Epithelial cell of proximal tubule (primary cell): Measurements from ENCODE around the gene PPM1E. TPM values are rescaled to one million over a fixed set of nuclear protein-coding genes. Genes with fewer than 3 reads are reported as not detected.
"Not testable (repeated sequence)": the region's sequence is repeated elsewhere in the genome, so short reads cannot be mapped to it uniquely, and the experiment has no call there.

Experiments used
- DNase-seq: peaks from one replicate; pipeline ENCODE4 v3.0.0-alpha.2; 2011; ENCODE audit warnings: low read depth
- H3K4me3 ChIP-seq: 2 replicates; pipeline ENCODE4 v1.5.1; 2011; ENCODE audit warnings: low read depth, mild to moderate bottlenecking, low read length
- total RNA-seq: library from RNA; depleted of rRNA; stranded (reverse); fragments of >200 nt; gene quantifications from 2 replicates; pipeline ENCODE4 v1.2.3, GENCODE V29; 2015
- TF ChIP-seq, protein P1 (sequence below): conservative IDR thresholded peaks from 2 replicates; pipeline ENCODE4 v1.5.1; 2012; ENCODE audit warnings: low read depth, mild to moderate bottlenecking, low read length

Gene PPM1E
- total RNA-seq, 1 donor from 2014 or later: 1.7 TPM

DNA sequence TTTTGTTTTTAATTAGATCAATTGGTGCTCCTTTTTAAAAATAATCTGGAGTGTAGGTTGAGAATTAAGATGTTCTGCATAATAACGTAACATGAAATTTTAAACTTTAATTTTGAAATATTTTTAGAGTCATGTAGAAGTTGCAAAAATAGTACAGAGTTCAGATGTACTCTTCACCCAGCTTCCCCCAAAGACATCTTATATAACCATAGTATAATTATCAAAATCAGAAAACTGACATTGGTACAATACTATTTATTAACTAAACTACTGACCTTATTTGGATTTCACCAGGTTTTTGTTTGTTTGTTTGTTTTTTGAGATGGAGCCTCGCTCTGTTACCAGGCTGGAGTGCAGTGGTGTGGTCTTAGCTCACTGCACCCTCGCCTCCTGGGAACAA lies 76.9 kb downstream of the PPM1E start:
- TF ChIP-seq, protein P1, sequence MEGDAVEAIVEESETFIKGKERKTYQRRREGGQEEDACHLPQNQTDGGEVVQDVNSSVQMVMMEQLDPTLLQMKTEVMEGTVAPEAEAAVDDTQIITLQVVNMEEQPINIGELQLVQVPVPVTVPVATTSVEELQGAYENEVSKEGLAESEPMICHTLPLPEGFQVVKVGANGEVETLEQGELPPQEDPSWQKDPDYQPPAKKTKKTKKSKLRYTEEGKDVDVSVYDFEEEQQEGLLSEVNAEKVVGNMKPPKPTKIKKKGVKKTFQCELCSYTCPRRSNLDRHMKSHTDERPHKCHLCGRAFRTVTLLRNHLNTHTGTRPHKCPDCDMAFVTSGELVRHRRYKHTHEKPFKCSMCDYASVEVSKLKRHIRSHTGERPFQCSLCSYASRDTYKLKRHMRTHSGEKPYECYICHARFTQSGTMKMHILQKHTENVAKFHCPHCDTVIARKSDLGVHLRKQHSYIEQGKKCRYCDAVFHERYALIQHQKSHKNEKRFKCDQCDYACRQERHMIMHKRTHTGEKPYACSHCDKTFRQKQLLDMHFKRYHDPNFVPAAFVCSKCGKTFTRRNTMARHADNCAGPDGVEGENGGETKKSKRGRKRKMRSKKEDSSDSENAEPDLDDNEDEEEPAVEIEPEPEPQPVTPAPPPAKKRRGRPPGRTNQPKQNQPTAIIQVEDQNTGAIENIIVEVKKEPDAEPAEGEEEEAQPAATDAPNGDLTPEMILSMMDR: no peak
- no peak for DNase-seq

DNA sequence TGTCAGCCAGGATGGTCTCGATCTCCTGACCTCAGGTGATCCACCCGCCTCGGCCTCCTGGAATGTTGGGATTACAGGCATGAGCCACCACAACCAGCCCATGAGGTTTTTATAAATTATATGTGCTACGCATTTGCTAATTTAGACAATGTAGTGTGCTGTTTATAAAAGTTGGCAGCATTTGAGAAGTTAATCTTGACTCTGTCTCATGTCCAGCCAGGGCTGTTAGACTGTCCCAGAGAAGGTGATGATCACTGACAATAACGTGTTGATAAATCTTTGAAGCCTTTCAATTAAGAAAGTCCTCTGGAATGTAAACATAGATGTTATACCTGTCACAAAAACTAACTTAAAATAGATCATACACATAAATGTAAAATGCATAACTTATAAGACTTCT lies 82.0 kb downstream of the PPM1E start:
- no peak overlapping the region for H3K4me3 ChIP-seq
- DNase-seq: no peak
- TF ChIP-seq, protein P1: no peak

More for the DNA sequence above, 76.9 kb downstream of the PPM1E start:
- no peak overlapping the region for H3K4me3 ChIP-seq

DNA sequence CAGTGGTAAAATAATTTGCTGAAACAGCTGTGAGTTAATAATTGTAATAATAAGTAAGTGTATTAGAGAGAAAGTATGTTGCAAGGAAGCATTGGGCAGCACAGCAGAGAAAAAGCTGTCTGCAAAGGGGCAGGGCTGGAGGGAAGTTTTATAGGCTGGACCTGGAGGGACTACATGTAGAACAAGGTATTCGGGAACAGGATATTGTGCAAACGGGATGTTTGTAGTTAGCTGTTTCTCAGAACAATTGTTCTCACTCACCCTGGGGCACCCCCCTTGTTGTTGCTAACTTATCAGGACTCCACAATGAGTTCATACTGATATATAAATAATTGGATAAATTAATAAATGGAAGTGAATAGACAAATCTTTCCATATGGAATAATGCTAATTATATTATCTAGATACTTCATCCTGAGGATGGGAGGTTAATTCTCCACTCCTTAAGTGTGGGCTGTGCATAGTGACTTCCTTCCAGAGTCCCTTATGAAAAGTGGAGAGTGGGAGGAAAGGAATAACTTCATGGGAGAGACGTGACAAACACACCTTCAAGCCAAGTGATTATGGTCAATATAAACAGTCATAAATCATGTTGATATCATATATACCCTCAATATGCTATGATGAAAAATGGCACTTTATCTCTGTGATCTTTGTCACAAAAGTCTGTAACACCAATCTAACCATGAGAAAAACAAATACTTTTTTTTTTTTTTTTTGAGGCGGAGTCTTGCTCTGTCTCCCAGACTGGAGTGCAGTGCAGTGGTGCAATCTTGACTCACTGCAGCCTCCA lies 85.4 kb downstream of the PPM1E start:
- no peak for DNase-seq
- TF ChIP-seq, protein P1: no peak
- no peak overlapping the region for H3K4me3 ChIP-seq

DNA sequence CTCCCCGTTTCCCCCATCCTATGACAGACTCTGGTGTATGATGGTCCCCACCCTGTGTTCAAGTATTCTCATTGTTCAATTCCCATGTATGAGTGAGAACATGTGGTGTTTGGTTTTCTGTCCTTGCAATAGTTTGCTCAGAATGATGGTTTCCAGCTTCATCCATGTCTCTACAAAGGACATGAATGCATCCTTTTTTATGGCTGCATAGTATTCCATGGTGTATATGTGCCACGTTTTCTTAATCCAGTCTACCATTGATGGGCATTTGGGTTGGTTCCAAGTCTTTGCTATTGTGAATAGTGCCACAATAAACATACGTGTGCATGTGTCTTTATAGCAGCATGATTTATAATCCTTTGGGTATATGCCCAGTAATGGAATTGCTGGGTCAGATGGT lies 90.8 kb downstream of the PPM1E start:
- not testable (repeated sequence) for DNase-seq

DNA sequence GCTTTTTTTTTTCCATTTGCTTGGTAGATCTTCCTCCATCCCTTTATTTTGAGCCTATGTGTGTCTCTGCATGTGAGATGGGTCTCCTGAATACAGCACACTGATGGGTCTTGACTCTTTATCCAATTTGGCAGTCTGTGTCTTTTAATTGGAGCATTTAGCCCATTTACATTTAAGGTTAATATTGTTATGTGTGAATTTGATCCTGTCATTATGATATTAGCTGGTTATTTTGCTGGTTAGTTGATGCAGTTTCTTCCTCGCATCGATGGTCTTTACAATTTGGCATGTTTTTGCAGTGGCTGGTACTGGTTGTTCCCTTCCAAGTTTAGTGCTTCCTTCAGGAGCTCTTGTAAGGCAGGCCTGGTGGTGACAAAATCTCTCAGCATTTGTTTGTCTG lies 94.5 kb downstream of the PPM1E start:
- H3K4me3 ChIP-seq, DNase-seq: not testable (repeated sequence)

More for the DNA sequence above, 90.8 kb downstream of the PPM1E start:
- not testable (repeated sequence) for H3K4me3 ChIP-seq

DNA sequence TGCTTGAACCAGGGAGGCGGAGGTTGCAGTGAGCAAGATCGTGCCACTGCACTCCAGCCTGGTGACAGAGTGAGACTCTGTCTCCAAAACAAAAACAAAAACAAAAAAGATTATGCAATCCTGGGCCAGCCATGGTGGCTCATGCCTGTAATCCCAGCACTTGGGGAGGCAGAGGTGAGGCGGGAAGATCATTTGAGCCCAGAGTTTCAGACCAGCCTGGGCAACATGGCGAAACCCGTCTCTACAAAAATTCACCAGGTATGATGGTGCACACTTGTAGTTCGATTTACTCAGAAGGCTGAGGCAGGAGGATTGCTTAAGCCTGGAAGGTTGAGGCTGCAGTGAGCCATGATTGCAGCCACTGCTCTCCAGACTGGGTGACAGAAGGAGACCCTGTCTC lies 109.6 kb downstream of the PPM1E start:
- TF ChIP-seq, protein P1: no peak
- H3K4me3 ChIP-seq: no peak overlapping the region
- DNase-seq: no peak

DNA sequence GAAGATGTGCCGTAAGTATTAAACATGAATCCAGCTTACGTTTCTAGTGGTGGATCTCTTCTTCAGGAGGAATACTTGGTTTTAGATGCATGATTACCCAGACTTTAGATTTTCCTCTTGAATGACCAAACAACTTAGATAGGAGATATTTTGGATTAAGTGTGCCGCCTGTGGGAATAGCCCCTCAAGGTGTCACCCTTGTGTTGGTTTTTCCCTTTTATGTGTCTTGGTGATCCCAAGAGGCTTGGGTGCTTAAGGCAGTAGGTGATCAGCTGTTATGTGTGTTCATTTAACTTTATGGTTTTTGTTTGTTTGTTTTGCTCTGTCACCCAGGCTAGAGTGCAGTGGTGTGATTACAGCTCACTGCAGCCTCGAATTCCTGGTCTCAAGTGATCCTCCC lies 115.1 kb downstream of the PPM1E start:
- no peak for DNase-seq
- TF ChIP-seq, protein P1: peak; percentile 15

DNA sequence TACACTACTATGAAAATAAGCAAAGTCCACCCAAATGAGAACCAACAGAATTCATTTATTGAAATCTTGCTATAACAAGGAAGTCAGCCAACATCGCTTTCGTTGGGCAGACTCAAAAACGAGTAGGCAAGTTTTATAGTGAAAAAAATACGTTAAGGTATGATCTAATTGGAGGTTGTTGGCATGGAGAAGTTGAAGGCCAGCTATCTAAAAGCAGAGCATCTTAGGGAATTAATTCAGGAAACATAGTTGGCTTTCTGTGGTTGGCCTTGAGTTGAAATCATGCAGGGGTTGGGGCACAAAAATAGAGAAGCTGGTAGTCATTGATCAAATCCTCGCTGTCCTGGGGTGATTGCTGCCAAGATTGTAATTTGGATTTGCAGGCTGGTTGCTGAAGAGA lies 118.3 kb downstream of the PPM1E start:
- no peak overlapping the region for H3K4me3 ChIP-seq
- TF ChIP-seq, protein P1: no peak
- no peak for DNase-seq

More for the DNA sequence above, 115.1 kb downstream of the PPM1E start:
- H3K4me3 ChIP-seq: no peak overlapping the region
